Activated CD4-positive, alpha-beta T cell treated with anti-CD3 and anti-CD28 coated beads, Interleukin-2, Interleukin-4, amounts not matched to agents 100 ng/mL and 50 ng/mL, durations not matched to agents 16 hours and 8 hours (primary cell): ENCODE results near the gene SCAP.
A peak's percentile ranks its signal among the peaks of the same experiment; 100 is the strongest.

Experiments used
- DNase-seq: peaks from one replicate; pipeline ENCODE4 v3.0.0-alpha.2; 2020; ENCODE audit warnings: low spot score

The SCAP gene

GRCh38 chr3:47431225-47431624, 44.5 kb downstream of the SCAP start:
- DNase-seq: no peak

GRCh38 chr3:47430606-47431005, 45.1 kb downstream of the SCAP start:
- DNase-seq: no peak

DNA sequence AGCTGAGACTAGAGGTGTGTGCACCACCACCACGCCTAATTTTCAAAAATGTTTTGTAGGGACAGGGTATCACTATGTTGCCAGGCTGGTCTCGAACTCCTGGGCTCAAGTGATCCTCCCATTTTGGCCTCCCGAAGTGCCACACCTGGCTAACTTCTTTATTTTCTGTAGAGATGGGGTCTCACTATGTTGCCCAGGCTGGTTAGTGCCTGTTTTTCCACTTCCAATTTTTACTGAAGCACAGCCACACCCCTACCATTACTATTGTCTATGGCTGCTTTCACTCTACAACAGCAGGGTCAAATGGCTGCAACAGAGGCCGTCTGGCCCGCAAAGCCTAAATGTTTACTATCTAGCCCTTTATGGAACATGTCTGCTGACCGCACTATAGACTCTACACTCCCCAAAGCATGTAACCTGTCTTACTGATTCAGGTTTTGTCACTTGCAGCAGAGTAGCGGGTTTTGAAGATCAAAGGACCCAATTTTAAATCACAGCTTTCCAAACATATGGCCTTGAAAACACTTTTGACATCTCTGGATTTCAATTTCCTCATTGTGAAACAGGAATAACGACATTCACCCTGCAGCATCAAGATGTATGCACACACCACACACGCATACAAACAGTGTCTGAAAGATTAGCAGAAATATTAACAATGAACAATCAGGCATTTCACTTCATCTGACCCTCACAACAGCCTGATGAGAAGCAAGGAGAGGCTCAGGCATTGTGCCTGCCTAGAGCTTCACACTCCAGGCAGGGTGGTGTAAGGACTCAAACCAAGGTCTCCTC, 46.1 kb downstream of the SCAP start:
- DNase-seq: no peak

DNA sequence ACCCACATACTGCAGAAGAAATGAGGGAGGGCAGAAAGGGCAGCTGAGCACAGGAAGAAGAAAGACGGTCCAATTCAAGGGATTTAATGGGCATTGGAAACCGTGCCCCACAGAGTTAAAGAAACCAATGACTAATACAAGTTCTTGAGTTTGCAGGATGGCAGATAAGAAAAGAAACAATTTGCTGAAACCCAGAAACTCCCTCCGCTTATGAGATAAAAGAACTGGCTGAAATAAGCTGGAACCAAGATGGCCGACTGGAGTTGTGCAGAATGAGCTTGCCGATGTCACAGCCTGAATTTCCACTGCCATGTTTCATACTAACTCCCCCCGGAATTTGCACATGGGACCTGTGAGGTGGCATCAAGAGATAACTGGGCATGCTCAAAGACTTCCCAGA, 47.1 kb downstream of the SCAP start:
- no peak for DNase-seq

- DNase-seq: no peak
These were observed 47.9 kb downstream of the SCAP start for GRCh38 chr3:47427866-47428265.

DNA sequence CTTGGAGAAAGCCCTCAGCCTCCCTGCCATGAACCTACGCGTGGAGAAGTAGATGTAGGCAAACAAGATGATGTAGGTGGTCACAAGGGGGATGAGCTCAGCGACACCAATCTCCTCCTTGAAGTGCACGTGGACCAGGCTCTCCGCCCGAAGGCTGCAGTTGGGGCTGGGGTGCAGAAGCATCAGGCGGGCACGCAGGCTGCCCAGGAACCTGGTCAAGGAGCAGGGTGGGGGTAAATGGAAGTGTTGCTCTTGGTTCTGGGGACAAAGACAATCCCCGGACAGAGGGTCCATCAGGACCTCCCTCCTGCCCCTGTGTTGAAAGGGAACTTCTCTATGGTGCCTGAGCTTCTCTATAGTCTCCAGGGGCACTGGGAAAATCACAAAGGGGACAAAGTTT, 49.8 kb downstream of the SCAP start:
- DNase-seq: no peak

GRCh38 chr3:47425383-47425778, 50.4 kb downstream of the SCAP start:
- no peak for DNase-seq

GRCh38 chr3:47424434-47425382, 51.0 kb downstream of the SCAP start:
- no peak for DNase-seq

DNA sequence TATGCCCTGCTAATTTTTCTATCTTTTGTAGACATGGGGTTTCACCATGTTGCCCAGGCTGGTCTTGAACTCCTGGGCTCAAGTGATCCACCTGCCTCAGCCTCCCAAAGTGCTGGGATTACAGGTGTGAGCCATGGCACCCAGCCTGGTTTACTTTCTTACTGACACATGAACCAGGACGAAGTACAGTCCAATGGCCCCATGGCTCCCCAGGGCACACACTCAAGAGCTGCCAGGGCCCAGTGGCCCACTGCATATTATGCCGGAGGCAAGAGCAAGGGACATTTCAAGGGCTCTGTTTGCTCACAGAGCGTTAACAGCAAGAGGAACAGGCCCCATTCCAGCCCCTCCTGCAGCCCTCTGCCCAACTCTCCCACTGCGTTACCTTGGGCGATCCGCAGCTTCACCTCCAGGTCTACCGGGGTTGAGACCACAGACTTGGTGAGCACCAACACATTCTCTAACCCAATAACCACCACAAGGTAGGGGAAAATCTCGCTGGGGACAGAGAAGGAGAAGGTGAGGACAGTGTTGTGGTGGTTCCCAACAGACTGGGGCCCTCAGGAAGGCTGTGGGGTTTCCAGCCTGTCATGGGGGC, 52.1 kb downstream of the SCAP start:
- no peak for DNase-seq

GRCh38 chr3:47422743-47423142, 53.0 kb downstream of the SCAP start:
- DNase-seq: no peak

DNA sequence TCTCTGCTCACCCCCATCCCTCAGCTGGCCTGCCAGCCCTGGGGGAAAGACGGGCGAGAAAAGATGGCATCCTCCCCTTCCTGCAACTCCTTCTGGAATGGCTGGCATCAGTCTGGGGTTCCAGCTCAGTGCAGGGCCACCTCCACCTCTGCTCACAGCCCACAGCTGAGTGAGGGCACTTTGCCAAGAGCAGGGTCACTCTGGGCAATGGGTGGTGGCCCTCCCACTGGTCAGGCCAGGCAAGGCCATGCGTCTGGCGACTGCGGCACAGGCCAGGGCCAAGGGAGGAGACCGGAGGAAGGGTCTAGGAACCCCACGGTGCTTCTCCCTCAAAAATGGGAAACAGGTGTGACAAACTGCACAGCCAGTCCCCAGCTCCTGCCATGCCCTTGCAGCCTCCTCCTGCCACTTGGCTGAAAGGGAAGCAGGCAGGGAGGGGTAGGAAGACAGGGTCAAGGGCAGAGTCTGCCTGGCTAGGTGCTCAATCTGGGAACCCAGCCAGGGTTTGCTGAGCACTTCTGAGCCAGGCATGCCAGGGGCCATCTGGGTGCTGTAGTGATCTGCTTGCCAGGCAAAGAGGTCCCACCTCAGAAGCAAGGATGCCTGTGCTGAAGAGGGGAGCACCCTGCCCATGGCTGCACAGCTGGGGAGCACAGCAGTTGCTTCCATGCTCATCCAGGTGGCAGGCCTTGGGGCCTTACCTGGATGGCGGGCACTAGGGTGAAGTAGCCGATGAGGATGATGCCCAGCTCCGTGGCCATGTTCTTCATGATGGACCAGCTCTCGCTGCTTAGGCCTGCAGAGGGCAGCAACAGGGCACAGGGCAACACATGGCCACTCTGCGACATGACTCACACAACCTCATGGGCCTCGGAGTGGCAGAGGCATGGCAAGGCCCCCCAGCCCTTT, 53.7 kb downstream of the SCAP start:
- peak; percentile 20 for DNase-seq

GRCh38 chr3:47420511-47421484, 54.9 kb downstream of the SCAP start:
- DNase-seq: peak; percentile 94

- no peak for DNase-seq
These were observed 55.7 kb downstream of the SCAP start for GRCh38 chr3:47420044-47420430.

GRCh38 chr3:47419083-47420043, 56.4 kb downstream of the SCAP start:
- no peak for DNase-seq

DNA sequence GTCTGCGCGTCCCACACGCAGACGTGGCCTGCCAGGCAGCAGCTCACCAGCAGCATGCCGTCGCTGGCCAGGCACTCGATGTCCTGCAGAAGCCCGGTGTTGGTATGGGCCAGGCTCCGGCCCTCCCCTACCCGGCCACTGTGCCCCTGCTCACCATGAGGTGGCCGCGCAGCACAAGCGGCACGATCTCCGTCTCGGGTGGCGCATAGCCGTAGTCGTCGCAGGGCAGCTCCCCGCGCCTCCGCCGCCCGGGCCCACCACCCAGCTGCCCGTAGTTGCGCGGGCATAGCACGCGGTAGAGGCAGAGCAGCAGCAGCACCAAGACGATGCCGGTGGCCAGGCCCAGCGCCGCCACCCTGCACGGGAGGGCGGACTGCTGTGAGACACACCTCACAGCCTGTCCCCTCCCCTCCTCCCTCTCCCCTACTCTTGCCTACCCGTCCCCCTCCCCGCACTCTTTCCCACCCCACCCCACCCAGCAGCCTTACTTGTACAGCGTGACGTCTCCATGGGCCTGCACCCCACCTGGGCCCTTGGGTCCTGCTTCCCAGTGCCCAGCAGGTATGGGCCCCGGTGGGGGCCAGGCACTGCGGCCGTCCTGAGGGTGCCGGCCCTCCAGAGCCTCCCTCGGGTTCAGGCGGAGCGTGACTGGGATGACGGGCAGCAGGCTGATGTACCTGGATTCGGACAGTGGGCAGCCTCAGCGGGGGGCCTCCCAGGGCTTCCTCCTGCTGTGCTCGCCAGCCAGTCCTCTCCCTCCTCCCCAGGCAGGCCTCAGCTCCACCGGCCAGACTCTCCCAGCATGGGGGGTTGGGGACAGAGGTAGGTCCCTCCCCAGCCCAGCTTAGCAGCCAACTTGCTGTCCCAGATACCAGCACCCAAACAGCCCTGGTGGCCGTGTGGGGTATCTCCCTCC, 57.3 kb downstream of the SCAP start:
- DNase-seq: peak; percentile 13

DNA sequence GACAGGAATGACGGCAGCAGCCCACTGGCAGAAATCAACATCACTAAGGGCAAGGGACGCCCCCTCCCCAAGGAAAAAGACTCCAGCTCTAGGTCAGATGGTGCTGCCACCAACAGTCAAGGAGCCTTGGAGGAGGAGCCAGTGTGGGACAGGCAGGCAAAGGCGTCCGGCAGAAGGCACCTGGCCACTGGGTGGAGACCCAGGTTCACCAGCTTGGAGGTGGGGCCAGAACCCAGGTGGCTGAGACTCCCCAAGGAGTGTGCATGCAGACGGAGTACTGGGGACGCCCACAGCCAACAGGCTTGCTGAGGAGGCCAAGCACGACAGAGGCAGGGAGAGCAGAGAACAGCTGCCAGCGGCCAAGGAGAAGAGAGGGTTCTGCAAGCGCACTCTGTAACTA, 59.7 kb downstream of the SCAP start:
- DNase-seq: no peak

DNA sequence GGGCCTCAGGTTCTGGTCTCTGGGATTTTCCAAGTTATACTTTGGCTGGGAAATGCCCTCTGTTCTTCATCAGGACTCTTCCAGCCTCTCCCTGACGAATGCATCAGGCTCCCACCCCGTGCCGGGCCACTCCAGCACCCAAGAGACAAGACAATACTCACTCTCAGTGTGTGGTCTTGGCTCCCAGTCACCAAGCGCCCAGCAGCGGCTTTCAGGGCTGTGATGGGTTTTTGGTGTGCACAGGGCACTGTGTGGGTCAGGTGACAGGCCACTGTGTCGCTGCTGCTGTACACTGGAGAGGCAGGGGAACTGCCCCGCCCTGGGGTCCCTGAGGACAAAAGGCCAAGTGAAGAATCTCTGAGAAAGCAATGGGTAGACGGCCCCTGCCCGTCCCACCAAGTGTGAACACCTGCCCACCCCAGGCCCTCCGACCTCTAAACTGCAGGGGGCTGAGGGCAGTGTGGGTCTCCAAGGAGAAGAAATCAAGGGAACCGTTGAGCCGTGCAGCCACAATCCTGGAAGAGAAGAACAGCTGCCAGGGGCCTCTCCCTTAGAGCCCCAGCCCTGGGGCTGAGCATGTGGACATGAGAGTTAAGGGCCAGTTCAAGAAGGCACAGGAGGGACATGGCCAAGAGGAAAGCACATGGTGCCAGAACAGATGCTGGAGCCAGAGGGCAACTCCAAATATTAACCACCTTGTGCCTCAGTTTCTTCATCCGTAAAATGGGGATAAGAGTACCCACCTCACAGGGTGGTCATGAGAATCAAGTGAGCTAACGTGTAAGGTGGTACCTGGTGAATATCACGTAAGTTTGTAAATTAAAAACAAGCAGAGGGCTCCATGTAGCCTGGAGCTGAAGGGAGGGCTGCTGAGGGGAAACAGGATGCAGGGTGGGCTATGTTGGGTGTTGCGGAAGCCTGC, 60.8 kb downstream of the SCAP start:
- no peak for DNase-seq
